Skeletal muscle tissue (tissue), 4 donors: ENCODE measurements around the gene PLXNB2. TPM values are rescaled to one million over a fixed set of nuclear protein-coding genes. Genes with fewer than 3 reads are reported as not detected.
"Not testable (repeated sequence)": the region's sequence is repeated elsewhere in the genome, so short reads cannot be mapped to it uniquely, and the experiment has no call there.

Experiments used
- H3K27ac ChIP-seq: one replicate; pipeline ENCODE4 v1.7.0; 2013; ENCODE audit warnings: mild to moderate bottlenecking, low read depth, low read length, inconsistent platforms
- H3K27me3 ChIP-seq, 3 donors: one replicate each; pipeline ENCODE4 v1.7.0; 2013; ENCODE audit warnings: low read length in 3 of 3; ENCODE audit not compliant: control insufficient read depth in 3 of 3, insufficient read depth in 3 of 3
- H3K36me3 ChIP-seq, 3 donors: one replicate each; pipeline ENCODE4 v1.7.0; 2013; ENCODE audit warnings: low read length in 3 of 3; ENCODE audit not compliant: control insufficient read depth in 3 of 3, insufficient read depth in 3 of 3
- H3K4me1 ChIP-seq, 3 donors: one replicate each; pipeline ENCODE4 v1.7.0; 2013; ENCODE audit warnings: low read length in 3 of 3, mild to moderate bottlenecking in 3 of 3; ENCODE audit not compliant: control insufficient read depth in 3 of 3, insufficient read depth in 3 of 3
- H3K4me3 ChIP-seq, 3 donors: one replicate each; pipeline ENCODE4 v1.7.0; 2013; ENCODE audit warnings: low read length in 3 of 3
- H3K9ac ChIP-seq, 3 donors: one replicate each; pipeline ENCODE4 v1.7.0; 2013; ENCODE audit warnings: low read length in 3 of 3, mild to moderate bottlenecking in 3 of 3, moderate library complexity in 2 of 3, low read depth in 1 of 3
- H3K9me3 ChIP-seq, 3 donors: one replicate each; pipeline ENCODE4 v1.7.0; 2013; ENCODE audit warnings: low read length in 3 of 3; ENCODE audit not compliant: control insufficient read depth in 3 of 3
- total RNA-seq: library from RNA; depleted of rRNA; stranded (reverse); fragments of >200 nt; gene quantifications from one replicate; pipeline ENCODE4 v1.2.3, GENCODE V29; 2014
- donor health status: Osteomylitis.

PLXNB2 gene
- total RNA-seq, 1 donor from 2014 or later, result 48.5 TPM

DNA sequence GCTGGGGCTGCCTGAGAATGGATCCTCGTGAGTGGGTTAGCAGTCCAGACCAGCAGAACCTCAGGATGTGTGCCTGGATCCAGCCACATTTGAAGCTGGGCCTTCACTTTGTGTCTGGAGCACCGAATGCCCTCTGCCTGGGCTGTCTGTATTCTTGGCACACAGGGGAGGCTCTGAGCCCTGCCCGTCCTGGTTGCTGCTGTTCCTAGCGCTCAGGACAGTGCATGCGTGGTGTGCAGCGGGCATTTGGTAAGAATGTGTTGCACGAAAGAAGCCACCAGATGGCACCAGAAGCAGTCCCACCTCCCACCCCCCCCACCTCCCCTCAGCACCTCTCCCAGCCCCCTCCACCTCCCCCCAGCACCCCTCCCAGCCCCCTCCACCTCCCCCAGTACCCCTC, 33.1 kb downstream of the PLXNB2 start:
- peaks cover 2 to 11% (median 8%) of the 10 kb centered on the region in 3 donors for H3K36me3 ChIP-seq
- H3K27me3 ChIP-seq, result peaks cover 0 to 15% (median 7%) of the 10 kb centered on the region in 3 donors
- H3K9me3 ChIP-seq, result no peaks in the 10 kb centered on the region
- H3K9ac ChIP-seq, result peak overlapping the region in 1 of 3 donors; percentile 45
- H3K27ac ChIP-seq, result no peak overlapping the region
- peaks cover 11 to 23% (median 17%) of the 10 kb centered on the region in 3 donors for H3K4me1 ChIP-seq
- no peak overlapping the region for H3K4me3 ChIP-seq

- not testable (repeated sequence) for H3K36me3 ChIP-seq, H3K9me3 ChIP-seq, H3K4me3 ChIP-seq, H3K27ac ChIP-seq
- peak overlapping the region in 1 of 3 donors; percentile 45 for H3K9ac ChIP-seq
- peaks cover 0 to 15% (median 7%) of the 10 kb centered on the region in 3 donors for H3K27me3 ChIP-seq
- H3K4me1 ChIP-seq, result peaks cover 11 to 29% (median 17%) of the 10 kb centered on the region in 3 donors
Measured at GRCh38 chr22:50273781-50274180, 33.7 kb downstream of the PLXNB2 start.

GRCh38 chr22:50273352-50273751, 34.1 kb downstream of the PLXNB2 start:
- not testable (repeated sequence) for H3K36me3 ChIP-seq, H3K9ac ChIP-seq, H3K4me3 ChIP-seq, H3K27ac ChIP-seq, H3K9me3 ChIP-seq
- H3K4me1 ChIP-seq, result peaks cover 11 to 33% (median 22%) of the 10 kb centered on the region in 3 donors
- peaks cover 0 to 19% (median 7%) of the 10 kb centered on the region in 3 donors for H3K27me3 ChIP-seq

- H3K4me3 ChIP-seq, result no peak overlapping the region
- peaks cover 0 to 2% (median 0%) of the 10 kb centered on the region in 3 donors for H3K36me3 ChIP-seq
- peaks cover 0 to 19% (median 7%) of the 10 kb centered on the region in 3 donors for H3K27me3 ChIP-seq
- H3K9ac ChIP-seq, result no peak overlapping the region
- H3K4me1 ChIP-seq, result peaks cover 11 to 40% (median 29%) of the 10 kb centered on the region in 3 donors
- no peaks in the 10 kb centered on the region for H3K9me3 ChIP-seq
- no peak overlapping the region for H3K27ac ChIP-seq
Measured at GRCh38 chr22:50272044-50272802, 35.2 kb downstream of the PLXNB2 start.

DNA sequence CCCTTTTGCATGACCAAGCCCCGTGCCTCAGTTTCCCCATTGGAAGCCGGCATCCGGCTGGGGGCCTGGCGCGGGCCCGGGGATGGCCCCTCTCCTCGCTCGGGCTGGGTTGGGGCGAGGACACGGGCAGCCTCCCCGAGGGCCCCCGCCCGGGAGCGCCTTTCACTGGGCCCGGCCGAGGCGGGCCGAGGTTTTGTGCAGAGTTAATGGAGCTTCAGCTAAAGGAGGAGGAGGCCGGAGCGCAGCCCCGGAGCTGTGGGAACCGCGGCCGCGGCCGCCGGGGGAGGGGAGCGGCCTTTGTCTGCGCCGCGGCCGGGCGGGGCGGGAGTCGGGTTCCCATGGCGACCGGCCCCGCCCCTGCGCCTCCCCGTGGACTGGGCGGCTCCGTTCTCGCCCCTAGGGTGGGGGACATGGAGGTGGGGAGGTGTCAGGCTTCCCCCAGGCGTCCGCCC, 35.9 kb downstream of the PLXNB2 start:
- H3K4me3 ChIP-seq, result peak overlapping the region in 1 of 3 donors; percentile 39
- no peak overlapping the region for H3K9ac ChIP-seq

GRCh38 chr22:50270666-50271394, 36.6 kb downstream of the PLXNB2 start:
- Histone ChIP-seq H3K27ac (peak overlapping the region; percentile 48), H3K36me3 (peaks cover 0 to 2% (median 2%) of the 10 kb centered on the region in 3 donors), H3K9me3 (no peaks in the 10 kb centered on the region), H3K4me1 (peaks cover 11 to 51% (median 38%) of the 10 kb centered on the region in 3 donors), H3K27me3 (peaks cover 0 to 19% (median 7%) of the 10 kb centered on the region in 3 donors), H3K9ac (peak overlapping the region in 2 of 3 donors; percentile 8 to 34), H3K4me3 (peak overlapping the region; percentile 39 to 66 (median 52))

More for the DNA sequence above, 35.9 kb downstream of the PLXNB2 start:
- Histone ChIP-seq H3K27ac (no peak overlapping the region), H3K4me1 (peaks cover 11 to 46% (median 36%) of the 10 kb centered on the region in 3 donors), H3K9me3 (no peaks in the 10 kb centered on the region), H3K36me3 (peaks cover 0 to 2% (median 2%) of the 10 kb centered on the region in 3 donors), H3K27me3 (peaks cover 0 to 19% (median 7%) of the 10 kb centered on the region in 3 donors)

- peak within 1 kb of the TSS; percentile 48 for H3K27ac ChIP-seq
- peaks cover 0 to 2% (median 2%) of the 10 kb centered on the region in 3 donors for H3K36me3 ChIP-seq
- H3K9me3 ChIP-seq, result no peaks in the 10 kb centered on the region
- H3K9ac ChIP-seq, result peak within 1 kb of the TSS in 2 of 3 donors; percentile 8 to 45
- H3K4me3 ChIP-seq, result peak within 1 kb of the TSS; percentile 39 to 66 (median 52)
- H3K4me1 ChIP-seq, result peaks cover 11 to 51% (median 38%) of the 10 kb centered on the region in 3 donors
- peaks cover 0 to 19% (median 7%) of the 10 kb centered on the region in 3 donors for H3K27me3 ChIP-seq
Measured at GRCh38 chr22:50269970-50270665, 37.3 kb downstream of the PLXNB2 start, which contains the start of gene MAPK11. MAPK11 (minus strand) TSS chr22:50270380; CDS start chr22:50270292, 88 bp downstream.

GRCh38 chr22:50269573-50269969, 37.9 kb downstream of the PLXNB2 start:
- no peaks in the 10 kb centered on the region for H3K9me3 ChIP-seq
- H3K4me1 ChIP-seq, result peaks cover 9 to 51% (median 38%) of the 10 kb centered on the region in 3 donors
- peak overlapping the region; percentile 40 for H3K27ac ChIP-seq
- H3K4me3 ChIP-seq, result peak overlapping the region in 2 of 3 donors; percentile 7 to 22
- peaks cover 0 to 2% (median 0%) of the 10 kb centered on the region in 3 donors for H3K36me3 ChIP-seq
- peaks cover 0 to 19% (median 7%) of the 10 kb centered on the region in 3 donors for H3K27me3 ChIP-seq
- peak overlapping the region in 1 of 3 donors; percentile 45 for H3K9ac ChIP-seq

GRCh38 chr22:50268655-50269113, 38.8 kb downstream of the PLXNB2 start:
- no peak overlapping the region for H3K27ac ChIP-seq
- H3K9ac ChIP-seq, result no peak overlapping the region
- no peak overlapping the region for H3K4me3 ChIP-seq
- peaks cover 0 to 2% (median 0%) of the 10 kb centered on the region in 3 donors for H3K36me3 ChIP-seq
- peaks cover 9 to 46% (median 34%) of the 10 kb centered on the region in 3 donors for H3K4me1 ChIP-seq
- H3K9me3 ChIP-seq, result no peaks in the 10 kb centered on the region
- peaks cover 0 to 19% (median 7%) of the 10 kb centered on the region in 3 donors for H3K27me3 ChIP-seq
